Erythroblast (primary cell): Measurements from ENCODE around the gene SLC12A5.

Source experiments
- GATA1 ChIP-seq: IDR thresholded peaks from 2 replicates; pipeline ENCODE4 v1.6.1; 2011; ENCODE audit warnings: low read depth, mild to moderate bottlenecking, control low read depth, low read length, moderate library complexity
- POLR2A ChIP-seq: IDR thresholded peaks from 2 replicates; pipeline ENCODE4 v1.6.1; 2011; ENCODE audit warnings: mild to moderate bottlenecking, low read length

DNA sequence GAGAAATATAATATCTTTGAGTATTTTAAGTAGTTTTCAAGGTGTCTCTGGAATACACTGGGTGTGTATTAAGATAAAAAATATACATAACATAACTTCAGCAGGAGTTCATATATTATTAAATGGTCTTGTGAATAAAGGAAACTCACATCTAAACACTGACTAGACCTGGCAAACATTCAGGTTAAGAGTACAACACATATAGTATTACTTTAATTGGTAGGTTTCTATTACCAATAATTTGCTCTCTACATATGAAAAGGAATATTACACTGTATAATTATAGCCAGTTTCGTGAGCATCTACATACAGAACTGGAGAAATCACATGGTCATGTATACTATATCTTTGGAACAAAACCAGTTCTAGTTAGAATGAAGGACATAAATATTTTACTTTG, 52.1 kb downstream of the SLC12A5 start:
- TF ChIP-seq POLR2A (no peak), GATA1 (no peak)
